ENCODE measurements around the gene ARHGEF38.
A peak's percentile ranks its signal among the peaks of the same experiment; 100 is the strongest.
"Not testable (repeated sequence)": the region's sequence is repeated elsewhere in the genome, so short reads cannot be mapped to it uniquely, and the experiment has no call there.

The ARHGEF38 gene

GRCh38 chr4:105657117-105657765 lies 104.8 kb downstream of the ARHGEF38 start:
- no peak for DNase-seq

DNA sequence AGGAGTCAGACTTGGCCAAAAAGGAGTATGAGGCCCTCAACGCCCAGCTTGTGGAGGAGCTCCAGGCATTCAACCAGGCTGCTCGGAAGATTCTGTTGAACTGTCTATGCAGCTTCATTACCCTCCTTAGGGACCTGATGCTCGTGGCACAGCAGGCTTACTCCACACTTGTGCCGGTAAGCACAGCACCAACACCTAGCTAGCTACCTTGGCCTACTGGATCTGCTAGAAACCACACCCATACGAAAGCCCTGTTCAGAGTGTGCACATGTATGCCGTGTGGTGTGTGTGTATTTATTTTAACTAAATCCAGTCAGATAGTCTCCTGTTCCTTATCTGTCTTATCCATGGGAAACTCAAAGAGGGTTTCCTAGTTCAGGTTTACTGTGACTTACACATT lies 106.8 kb downstream of the ARHGEF38 start:
- no peak for DNase-seq

DNA sequence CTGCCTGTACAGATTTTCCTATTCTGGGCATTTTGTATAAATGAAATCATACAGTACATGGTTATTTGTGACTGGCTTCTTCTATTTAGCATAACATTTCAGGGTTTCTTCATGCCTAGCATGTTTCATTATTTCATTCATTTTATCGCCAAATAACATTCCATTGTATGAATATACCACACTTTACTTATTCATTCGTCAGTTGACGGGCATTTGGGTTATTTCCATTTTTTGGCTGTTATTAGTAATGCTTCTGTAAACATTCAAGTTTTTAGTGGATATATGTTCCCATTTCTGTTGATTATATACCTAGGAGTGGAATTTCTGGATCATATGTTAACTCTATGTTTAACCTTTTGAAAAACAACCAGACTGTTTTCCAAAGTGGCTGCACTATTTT lies 108.6 kb downstream of the ARHGEF38 start:
- no peak for DNase-seq

GRCh38 chr4:105662935-105663675 lies 110.7 kb downstream of the ARHGEF38 start:
- DNase-seq = no peak

GRCh38 chr4:105666693-105667092 lies 114.3 kb downstream of the ARHGEF38 start:
- no peak for DNase-seq

DNA sequence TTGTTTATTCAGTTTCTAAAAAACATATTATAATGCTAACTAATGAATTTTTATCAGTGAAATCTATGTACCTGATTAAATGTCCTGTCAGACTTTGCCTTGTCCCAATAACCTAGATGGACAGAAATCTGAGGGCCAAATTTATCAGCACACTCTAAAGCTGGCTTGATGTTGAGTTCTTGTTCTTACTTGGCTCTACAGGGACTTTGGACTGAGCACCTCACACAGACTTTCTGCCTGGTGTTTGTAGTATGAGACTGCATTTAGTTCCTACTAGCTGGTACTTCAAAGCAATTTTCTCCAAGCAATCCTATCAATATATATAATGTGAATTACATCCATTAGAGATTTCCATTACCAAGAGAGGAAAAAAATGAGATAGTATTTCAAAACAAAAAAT lies 118.3 kb downstream of the ARHGEF38 start:
- DNase-seq = no peak

GRCh38 chr4:105671301-105671700 lies 118.9 kb downstream of the ARHGEF38 start:
- no peak for DNase-seq

- no peak for DNase-seq
Measured at GRCh38 chr4:105674011-105674410, 121.6 kb downstream of the ARHGEF38 start.

DNA sequence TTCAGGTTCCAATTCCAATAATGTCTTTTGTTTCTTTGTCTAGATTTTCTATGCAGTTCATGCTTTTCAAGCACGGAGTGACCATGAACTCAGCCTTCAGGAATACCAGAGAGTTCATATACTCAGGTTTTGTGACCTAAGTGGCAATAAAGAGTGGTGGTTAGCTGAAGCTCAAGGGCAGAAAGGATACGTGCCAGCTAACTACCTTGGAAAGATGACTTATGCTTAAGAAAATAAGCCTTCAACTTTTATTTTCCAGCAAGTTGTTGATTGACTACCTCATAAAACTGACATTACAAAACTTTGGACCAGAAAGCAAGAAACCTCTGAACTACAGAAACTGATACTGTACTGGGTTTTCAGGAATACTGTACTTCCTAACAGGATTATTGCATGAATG lies 125.3 kb downstream of the ARHGEF38 start:
- no peak for DNase-seq

GRCh38 chr4:105679186-105679585 lies 126.8 kb downstream of the ARHGEF38 start:
- DNase-seq = no peak

- no peak for DNase-seq
Measured at GRCh38 chr4:105683038-105683437, 130.6 kb downstream of the ARHGEF38 start.

GRCh38 chr4:105686571-105686970 lies 134.2 kb downstream of the ARHGEF38 start:
- DNase-seq = no peak

DNA sequence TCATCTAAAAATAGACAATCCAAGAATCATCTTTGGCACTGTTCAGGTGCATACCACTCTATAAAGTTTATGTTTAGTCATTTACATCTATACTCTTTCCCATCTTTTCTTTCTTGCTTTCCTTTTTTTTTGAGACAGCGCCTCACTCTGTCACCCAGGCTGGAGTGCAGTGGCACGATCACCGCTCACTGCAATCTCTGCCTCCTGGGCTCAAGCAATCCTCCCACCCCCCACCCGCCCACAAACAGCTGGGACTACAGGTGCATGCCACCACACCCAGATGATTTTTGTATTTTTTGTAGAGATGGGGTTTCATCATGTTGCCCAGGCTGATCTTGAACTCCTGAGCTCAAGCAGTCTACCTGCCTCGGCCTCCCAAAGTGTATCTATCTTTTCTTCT lies 142.4 kb downstream of the ARHGEF38 start:
- DNase-seq = not testable (repeated sequence)

DNA sequence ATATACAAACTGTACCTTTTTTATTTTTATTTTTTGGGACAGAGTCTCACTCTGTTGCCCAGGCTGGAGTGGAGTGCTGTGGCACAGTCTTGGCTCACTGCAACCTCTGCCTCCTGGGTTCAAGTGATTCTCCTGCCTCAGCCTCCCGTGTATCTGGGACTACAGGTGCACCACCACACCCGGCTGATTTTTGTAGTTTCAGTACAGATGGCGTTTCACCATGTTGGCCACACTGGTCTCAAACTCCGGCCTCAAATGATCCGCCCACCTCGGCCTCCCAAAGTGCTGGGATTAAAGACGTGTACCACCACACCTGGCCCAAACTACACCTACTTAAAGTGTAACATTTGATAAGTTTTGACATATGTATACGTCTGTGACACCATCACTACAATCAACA lies 143.4 kb downstream of the ARHGEF38 start:
- not testable (repeated sequence) for DNase-seq

DNA sequence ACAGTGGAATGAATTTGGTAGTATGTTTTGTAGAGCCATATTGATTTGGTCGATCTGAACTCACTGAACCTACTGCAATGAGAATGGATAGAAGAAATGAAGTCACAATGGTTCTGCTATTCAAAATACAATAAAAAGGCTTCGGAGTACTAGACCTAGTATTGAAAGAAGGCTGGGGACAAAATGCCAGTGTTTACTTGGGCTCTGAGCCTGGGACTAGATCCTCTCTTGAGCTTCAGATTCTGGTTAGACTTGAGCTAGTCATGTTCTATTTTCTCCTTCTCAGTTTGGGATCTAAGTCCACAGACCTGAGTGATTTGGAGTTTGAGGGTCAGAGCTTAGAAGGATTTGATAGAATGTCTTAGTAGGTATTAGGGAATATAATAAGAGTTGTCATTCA lies 146.2 kb downstream of the ARHGEF38 start:
- no peak for DNase-seq

- DNase-seq = no peak
Measured at GRCh38 chr4:105707782-105708180, 155.4 kb downstream of the ARHGEF38 start.

- peak; percentile 92 for DNase-seq
Measured at GRCh38 chr4:105708181-105709080, 156.0 kb downstream of the ARHGEF38 start, which contains the start of the genes GSTCD and INTS12. TSS of gene GSTCD (plus strand) at chr4:105708784. CDS start at chr4:105717614, 8,830 bp downstream. TSS of gene INTS12 (minus strand) at chr4:105708689. CDS start at chr4:105700005, 8,684 bp downstream.

DNA sequence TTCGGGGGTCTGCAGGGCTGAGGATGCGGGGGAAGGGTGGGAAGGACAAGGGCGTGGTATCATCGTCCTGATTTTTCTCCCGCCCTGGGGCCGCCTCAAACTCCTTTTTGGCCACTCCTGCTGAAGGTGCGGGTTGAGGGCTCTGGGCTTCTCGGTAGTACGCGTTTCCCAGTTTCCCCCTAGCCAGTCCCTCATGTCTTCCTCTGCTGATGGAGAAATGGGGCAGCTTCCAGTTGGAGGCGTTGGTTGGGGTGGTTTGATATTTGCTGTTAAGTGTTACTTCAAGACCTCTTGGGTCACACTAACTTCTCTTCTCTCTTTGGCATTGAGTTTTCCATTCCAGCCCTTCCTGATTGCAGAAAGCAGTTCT lies 156.6 kb downstream of the ARHGEF38 start:
- DNase-seq = no peak

GRCh38 chr4:105710012-105710600 lies 157.7 kb downstream of the ARHGEF38 start:
- DNase-seq = no peak

- DNase-seq = no peak
Measured at GRCh38 chr4:105710678-105711077, 158.3 kb downstream of the ARHGEF38 start.

DNA sequence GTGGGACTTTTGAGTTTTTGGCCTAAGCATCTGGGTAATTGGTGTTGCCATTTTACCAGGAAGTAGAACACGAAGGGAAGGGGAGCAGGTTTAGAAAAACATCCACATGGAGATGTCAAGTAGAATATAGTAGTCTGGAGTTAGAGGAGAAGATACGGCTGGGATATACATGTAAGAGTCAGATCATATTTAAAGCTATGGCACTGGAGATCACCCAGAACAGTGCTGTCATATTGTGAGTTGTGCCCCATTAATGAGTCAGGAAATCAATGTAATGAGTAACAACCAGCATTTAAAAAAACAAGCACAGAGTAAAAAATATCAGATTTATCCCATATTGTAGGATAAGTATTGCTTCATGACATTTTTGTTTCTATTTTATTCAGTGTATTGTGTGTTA lies 160.3 kb downstream of the ARHGEF38 start:
- DNase-seq = no peak

DNA sequence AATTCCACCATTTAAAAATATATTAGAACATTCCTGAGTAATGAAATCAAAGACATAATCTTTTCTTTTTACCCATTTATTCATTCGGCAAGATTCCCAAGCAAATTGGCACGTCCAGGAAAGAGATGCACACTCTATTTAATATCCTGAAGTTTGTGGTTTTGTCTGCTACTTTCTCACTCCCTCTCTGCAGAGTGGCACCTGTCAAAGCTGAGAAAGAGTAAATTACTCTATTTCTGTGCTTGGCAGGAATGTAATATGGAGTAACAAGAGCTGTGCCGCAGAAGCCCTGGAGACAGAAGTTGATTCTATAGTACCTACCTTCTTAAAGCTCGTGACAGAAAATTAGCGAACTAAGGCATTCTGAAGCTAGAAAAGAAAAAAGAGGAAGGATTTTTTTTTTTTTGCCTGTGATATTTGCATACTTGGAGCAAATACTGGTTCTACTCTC lies 161.7 kb downstream of the ARHGEF38 start:
- no peak for DNase-seq

GRCh38 chr4:105714932-105715331 lies 162.5 kb downstream of the ARHGEF38 start:
- DNase-seq = no peak

Measured in stimulated activated CD8-positive, alpha-beta memory T cell treated with anti-CD3 and anti-CD28 coated beads, Interleukin-4, amount 100 ng/mL, for 48 hours (primary cell).